Fibroblast of lung (primary cell): ENCODE data around the gene POLR1A.

Source experiments
- CTCF ChIP-seq, 2 donors: IDR thresholded peaks in 1 of 2; conservative IDR thresholded peaks in 1 of 2; 1 replicate in 1 of 2; 2 replicates in 1 of 2; pipeline ENCODE4 v1.5.1; 2011 to 2012; ENCODE audit warnings: low read length in 2 of 2, control low read depth in 1 of 2, inconsistent platforms in 1 of 2, low read depth in 1 of 2, mild to moderate bottlenecking in 1 of 2
- EZH2 ChIP-seq: IDR thresholded peaks from 2 replicates; pipeline ENCODE4 v1.5.1; 2012; ENCODE audit warnings: low read length, control low read depth, mild to moderate bottlenecking; ENCODE audit errors: missing control alignments

DNA sequence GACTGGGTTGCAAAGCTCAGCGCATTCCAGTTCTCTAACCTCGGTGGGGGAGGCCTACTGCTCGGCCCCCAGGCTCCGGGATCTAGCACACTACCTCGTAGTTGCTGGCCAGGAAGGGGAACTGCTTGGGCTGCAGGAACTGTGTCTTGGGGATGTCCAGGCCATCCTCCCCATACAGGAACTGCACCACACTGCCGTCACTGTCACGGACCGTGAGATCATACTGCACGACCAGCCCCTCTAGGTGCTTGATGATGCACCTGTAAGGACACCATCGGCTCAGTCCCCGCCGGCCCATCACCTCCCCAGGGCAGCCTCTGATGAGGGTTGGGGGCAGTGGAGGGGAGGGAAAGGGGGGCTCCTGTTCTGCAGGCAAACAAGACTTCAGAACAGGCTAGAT is 61.6 kb downstream of the POLR1A start:
- TF ChIP-seq CTCF (conservative IDR thresholded peaks at IDR 0.05 in 1 of 2, IDR thresholded peaks at IDR 0.05 in 1 of 2; ENCODE audit: low read depth in 1 of 2, low read length in 2 of 2) (no peak), EZH2 (no peak)
